Activated naive CD4-positive, alpha-beta T cell treated with Interleukin-2 at 50 U/mL for 16 hours (primary cell): Measurements from ENCODE around the gene PHRF1.
A peak's percentile ranks its signal among the peaks of the same experiment; 100 is the strongest.

Experiments used
- DNase-seq: peaks from one replicate; pipeline ENCODE4 v3.0.0-alpha.2; 2020

PHRF1 gene

GRCh38 chr11:575313-575995 is 816 bp upstream of the PHRF1 start:
- DNase-seq: no peak

DNA sequence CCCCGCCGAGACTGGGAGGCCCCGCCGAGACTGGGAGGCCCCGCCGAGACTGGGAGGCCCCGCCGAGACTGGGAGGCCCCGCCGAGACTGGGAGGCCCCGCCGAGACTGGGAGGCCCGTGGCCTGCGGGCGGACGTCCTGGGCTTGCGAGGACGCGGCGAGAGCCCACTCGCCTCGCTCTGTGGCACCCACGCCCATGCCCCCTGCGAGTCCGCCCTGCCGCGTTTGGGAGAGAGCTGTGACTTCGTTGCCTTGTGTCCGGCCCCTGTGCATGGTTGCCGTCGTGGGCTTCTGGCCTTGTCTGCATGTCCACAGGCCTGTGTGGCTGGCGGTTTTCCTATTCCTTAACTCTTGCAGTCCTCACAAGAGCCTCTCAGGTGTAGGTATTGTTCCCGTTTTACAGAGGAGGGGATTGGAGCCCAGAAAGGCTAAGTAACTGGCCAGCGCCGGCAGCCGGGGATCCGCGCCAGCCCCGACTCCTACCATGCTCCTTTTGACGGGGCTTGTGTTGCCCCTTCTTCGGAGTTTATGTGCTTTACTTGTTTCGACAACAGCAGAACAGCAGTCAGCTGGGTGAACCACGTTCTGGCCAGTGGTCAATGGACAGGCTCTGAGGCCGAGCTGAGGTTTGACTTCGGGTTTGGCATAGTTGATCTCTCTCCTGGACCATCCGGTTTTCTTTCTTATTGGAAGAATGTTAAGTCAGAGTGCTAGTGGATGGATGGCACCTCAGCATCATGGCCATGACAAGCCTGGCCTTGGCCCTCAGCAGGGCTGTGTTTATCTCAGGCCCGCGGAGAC is 741 bp downstream of the PHRF1 start:
- no peak for DNase-seq

DNA sequence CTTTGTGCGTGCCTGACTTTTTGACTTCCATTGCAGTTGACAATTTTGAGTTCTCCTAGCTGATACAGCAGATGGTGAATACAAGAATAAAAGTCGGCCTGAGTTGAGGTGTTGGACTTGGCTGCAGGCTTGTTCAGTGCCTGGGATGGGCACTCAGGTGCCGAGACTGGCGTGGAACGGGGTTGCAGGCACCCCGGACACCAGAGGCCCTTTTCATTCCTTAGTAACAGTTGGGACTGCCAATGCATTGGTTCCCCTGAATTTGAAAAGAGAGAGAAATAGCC is 1.3 kb downstream of the PHRF1 start:
- DNase-seq: no peak

DNA sequence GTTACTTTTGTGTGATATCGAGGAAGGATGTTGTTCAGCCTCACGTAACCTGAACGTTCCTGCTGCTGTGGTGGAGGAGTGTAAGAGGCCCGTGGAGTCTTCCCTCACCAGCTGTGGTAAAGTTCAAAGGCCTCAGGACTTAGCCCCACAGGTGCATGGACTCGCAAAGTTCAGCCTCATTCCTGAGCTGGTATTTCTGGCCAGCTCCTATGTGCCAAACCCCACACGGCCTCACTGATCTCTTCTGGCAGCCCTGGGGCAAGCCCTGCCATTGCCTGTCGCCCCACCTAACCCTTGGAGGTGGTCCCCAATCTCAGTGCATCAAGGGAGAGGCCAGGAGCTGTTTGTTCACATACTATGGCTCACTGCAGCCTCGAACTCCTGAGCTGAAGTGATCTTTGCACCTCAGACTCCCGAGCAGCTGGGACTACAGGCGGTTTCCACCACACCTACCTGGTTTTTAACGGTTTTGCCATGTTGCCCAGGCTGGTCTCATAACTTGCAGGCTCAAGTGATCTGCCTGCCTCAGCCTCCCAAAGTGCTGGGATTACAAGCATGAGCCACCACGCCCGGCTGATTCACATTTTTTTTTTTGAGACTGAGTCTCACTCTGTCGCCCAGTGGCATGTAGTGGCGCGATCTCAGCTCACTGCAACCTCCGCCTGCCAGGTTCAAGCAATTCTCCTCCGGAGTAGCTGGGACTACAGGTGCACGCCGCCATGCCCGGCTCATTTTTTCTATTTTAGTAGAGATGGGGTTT is 2.2 kb downstream of the PHRF1 start:
- no peak for DNase-seq

DNA sequence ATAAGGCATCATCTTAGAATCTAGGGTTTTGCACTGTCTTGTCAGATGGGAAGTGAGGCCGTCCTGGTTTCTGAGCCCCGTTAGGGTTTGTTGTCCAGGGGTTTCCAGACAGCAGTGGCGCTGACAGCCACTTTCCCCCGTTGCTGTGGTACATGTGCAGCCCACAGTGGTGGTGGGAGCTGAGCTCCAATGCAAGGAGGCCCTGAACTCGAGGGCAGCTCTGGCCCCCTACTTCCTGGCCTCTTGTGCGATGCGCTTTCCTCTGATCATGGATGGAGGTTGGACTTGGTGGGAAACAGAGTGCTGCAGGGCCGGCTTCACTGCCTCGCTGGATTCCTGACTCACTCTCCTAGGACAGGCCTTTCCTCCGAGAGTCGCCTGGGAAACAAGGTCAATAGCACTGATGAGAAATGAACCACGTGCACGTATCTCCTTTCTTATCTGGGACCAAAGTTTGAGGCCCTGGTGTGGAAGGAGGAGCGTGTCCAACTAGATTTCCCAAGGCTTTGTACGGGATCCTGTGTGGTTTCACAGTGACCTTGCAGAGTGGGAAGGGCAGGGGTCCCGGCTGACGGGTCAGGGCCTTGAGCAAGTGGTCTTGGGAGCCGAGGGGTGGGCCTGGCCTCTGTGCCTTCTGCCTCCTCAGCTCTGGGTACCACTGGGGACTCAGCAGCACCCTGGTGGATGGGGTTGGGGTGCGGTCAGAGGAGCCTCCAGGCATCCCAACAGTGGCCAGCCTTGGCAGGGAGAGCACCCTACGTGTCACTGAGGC is 3.7 kb downstream of the PHRF1 start:
- no peak for DNase-seq

DNA sequence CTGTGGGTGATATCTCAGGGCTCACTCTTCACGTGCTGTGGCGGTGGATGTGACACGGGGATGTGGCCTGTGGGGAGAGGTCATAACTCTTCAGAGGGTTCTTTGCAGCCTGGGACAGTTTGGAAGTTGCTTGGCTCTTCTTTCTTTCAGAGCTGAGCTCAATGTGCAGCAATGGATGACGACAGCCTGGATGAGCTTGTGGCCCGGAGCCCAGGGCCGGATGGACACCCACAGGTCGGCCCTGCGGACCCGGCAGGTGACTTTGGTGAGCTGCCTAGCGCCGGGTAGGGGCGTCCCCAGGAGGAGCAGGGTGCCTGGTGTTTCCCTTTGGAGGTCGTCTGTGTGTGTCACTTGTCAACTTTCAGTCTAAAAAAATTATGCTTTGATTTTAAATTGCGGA is 5.1 kb downstream of the PHRF1 start:
- DNase-seq: no peak

GRCh38 chr11:581752-582151 is 5.5 kb downstream of the PHRF1 start:
- no peak for DNase-seq

- DNase-seq: no peak
Measured at GRCh38 chr11:584287-584686, 8.0 kb downstream of the PHRF1 start.

GRCh38 chr11:586376-587316 is 10.4 kb downstream of the PHRF1 start:
- DNase-seq: no peak

DNA sequence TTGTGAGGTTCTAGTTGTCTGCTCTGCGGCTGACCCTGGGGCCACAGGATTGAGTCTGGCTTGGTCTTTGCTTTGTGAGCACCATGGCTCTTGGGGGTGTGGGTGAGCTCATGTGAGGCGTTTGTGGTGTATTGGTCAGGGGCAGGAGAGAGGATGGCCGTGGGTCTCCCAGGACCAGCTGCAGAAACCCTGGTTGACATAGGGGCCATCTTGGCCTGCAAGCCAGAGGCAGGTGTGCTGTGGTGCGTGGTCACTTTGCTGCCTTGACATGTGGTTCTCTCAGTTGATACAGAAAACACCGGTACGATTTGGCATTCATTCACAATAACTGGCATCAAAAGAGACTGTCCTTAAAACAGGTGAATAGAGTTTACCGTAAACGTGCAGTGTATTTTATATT is 11.3 kb downstream of the PHRF1 start:
- no peak for DNase-seq

GRCh38 chr11:587978-588380 is 11.7 kb downstream of the PHRF1 start:
- DNase-seq: peak; percentile 64

GRCh38 chr11:589798-590197 is 13.5 kb downstream of the PHRF1 start:
- DNase-seq: no peak

- no peak for DNase-seq
Measured at GRCh38 chr11:590997-591396, 14.7 kb downstream of the PHRF1 start.

DNA sequence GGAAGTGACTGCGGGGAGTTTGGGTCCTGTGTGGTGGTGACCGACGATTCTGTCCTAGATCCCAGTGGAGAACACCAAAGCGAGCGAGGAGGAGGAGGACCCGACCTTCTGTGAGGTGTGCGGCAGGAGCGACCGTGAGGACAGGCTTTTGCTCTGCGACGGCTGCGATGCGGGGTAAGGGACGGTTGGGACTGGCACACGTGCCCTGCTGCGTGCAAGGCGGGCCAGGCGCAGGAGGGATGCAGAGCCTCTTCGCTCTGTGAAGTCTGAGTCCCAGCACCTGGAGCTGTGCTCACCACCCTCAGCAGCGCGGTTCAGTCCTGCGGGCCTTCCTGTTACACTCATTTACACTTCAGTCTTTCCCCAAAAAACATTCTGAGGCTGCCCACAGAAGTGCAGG is 16.2 kb downstream of the PHRF1 start:
- no peak for DNase-seq

- no peak for DNase-seq
Measured at GRCh38 chr11:592918-593317, 16.6 kb downstream of the PHRF1 start.

DNA sequence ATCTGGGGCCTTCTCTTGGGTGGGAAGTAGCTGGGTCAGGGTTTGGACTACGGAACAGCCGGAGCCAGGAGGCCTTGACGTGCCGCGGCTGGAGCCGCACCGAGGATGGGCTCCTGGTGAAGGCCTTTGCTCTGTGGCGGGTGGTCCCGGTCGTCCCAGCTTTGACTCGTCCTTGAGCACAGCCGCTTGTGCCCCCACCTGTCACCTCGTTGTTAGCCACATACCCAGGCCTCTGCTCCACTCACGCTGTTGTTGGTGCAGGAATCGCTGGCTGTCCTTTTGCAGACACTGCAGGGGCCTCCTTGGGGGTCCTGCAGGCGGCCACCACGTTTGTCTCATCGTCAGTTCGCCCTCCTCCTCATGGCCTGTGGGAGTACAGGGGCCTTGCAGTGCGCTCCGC is 17.1 kb downstream of the PHRF1 start:
- DNase-seq: no peak

DNA sequence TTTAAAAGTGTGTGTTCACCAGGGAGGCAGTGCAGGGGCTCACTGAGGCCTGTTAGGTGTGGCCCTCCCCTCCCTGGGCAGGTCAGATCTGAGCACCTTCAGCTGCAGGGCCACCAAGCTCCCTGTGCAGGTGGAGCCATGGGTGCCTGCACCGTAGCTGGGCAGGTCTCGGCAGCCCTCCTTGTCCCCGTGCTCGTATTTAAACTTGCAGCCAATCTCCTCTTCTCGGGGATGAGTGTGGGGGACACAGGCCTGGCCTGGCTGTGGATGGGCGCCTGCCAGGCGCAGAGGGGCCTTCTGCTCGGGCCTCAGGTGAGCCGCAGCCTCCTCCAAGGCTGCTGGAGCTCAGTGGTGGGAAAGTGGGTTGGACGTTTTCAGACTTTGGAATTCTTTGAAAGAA is 19.1 kb downstream of the PHRF1 start:
- DNase-seq: no peak

GRCh38 chr11:596374-596773 is 20.1 kb downstream of the PHRF1 start:
- no peak for DNase-seq

DNA sequence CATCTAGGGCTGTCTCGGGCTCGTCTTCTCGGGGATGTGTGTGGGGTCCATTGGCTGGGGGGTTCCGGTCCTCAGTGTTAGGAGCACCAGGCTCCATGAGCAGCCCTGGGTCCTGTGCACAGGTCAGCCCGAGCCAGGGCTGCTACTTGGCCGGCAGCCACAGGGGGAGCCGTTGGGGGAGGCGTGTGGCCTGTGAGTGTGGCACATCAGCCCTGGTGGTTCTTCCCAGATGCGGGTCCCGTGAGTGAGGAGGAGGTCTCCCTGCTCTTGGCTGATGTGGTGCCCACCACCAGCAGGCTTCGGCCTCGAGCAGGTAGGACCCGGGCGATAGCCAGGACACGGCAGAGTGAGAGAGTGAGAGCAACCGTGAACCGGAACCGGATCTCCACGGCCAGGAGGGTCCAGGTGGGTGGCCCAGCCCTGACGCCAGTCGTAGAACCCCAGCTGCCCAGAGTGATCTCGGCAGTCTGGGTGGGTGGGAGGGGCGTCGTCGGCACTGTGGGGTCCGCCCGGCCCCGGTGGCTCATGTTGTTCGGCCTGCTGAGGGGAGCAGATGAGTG is 21.0 kb downstream of the PHRF1 start:
- DNase-seq: no peak

GRCh38 chr11:598005-598680 is 21.9 kb downstream of the PHRF1 start:
- DNase-seq: no peak

- no peak for DNase-seq
Measured at GRCh38 chr11:601573-602245, 25.4 kb downstream of the PHRF1 start.
